GM21723 (cell line): ENCODE results near the gene MYZAP.

Experiments
- ATAC-seq: cut with Tn5 transposase; IDR thresholded peaks from one replicate; pipeline ENCODE4 v1.9.1; 2021; ENCODE audit warnings: mild to moderate bottlenecking, moderate library complexity; ENCODE audit not compliant: unreplicated experiment

Gene MYZAP

DNA sequence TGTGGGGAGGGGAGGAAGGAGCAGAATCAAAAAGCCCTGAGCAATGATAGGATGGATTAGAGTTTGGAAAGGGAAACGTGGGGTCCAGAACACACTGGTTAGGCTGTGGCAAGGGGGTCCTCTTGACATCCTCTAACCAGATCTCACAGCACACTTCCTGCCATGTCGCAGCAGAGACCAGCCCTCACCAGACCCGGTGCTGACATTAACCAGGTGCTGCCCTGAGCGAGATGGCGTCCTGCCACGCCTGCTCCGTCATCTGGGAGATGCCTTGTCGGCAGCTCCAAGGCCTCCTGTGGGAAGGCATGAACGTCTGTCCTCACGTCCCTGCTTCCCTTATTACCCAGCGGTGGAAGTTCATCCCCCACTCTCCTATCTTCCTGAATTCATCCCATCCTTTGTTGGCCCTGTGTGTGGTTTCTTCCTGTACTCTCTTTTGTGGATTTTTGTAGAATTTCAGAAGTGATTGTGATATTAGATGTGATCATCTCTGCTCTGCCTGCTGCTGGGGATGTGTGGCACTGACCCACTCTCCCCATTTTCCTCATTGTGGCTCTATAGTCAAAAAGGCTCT is 29.4 kb upstream of the MYZAP start:
- ATAC-seq, result no peak

DNA sequence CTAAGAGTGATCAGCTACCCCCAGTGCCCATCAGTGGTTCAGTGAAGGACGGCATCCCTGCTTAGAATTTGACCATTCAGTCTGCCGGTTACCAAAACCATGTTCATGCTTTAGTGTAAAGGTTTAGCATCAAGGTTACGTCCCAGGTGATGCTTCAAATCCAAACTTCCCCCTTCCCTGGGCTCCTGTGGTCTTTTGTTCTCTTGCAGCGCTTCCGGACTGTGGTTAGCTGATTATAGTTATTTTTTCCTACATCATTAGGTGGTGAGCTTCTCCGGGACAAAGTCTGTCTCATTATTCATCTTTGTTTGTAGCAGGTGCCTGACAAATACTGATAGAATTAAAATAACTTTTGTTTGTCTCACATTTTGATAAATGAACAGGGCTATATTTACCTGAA is 28.3 kb upstream of the MYZAP start:
- ATAC-seq, result no peak

DNA sequence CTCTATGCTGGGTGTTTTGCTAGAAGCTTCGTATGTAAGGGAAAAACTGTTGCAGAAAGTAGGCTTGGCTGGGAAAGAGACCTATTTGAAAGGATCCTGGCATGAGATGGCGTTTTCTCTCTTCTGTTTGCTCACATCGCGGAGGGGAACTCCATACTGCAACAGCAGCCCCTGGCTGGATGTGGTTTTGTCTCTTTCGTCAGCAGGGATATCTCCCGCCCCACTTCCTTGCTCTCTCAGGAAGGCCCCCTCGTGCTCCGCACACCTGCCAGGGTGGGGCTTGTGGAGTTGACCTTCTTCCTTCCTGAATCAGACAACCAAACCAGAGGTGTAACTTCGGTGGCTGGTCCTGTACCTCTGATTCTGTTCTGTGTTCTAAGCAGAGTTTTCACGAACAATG is 26.4 kb upstream of the MYZAP start:
- no peak for ATAC-seq

DNA sequence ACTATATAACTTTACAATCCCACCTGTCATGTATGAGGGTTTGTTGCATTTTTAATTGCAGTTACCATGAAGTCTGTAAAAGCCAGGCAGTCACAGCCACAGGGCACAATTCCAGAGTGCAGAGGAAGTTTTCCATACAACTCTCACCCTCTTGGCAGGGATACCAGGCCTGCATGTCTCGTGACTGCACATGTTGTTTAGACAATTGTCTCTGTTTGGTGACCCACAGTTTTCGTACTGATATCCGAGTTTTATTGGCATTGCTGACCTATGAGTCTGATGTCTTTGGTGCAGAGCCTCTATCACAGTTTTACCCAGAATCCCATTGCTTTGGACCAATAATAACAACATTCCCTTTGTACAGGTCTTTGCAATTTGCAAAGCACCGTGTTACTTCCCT is 24.9 kb upstream of the MYZAP start:
- no peak for ATAC-seq

DNA sequence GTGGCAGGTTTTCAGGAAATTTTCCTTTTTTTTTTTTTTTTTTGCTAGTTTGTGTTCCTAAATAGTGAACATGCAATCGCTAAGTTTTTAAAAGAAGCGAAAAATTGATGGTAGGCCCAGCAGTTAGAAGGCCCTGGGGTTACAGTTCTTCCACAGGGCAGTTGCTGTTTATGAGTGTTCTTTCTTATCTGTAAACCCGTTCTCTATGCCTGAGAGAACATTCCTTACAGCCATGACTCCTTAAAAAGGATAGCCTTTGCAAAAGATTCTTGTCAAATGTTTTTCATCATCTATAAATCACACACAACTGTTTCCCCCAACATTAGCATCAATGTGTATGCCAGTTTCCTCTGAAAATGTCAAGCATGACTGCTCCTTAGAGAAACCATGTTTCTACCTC is 23.8 kb upstream of the MYZAP start:
- ATAC-seq, result no peak

DNA sequence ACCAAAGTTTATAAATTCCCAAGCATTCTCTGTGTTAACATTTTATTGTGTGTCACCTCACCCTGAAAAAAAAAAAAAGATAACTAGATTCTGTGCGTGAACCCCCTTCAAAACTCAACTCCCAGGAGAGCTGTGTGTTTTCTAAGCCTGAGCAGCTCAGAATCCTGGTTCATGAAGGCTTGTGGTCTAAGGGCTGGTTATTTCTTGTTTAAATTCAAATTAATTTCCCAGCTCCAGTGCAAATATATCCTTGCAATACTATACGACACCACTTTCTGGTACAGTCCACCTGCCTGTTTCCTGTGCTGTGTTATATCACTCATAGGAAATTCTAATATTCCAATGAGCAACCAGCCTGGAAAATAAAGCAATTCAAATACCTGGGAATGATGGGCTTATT is 23.4 kb upstream of the MYZAP start:
- no peak for ATAC-seq

DNA sequence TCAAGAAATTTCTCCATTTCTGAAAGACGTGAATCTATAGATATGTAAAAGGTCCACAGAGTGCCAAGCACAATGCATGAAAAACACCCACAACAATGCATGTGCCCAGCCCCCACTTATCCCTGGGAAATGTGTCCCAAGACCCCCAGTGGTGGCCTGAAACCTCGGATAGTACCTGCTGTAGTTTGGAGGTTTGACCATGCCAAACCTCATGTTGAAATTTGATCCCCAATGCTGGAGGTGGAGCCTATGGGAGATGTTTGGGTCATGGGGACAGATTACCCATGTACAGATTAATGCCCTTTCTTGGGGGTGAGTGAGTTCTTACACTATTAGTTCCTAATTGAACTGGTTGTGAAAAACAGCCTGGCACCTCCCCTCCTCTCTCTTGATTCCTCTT is 21.4 kb upstream of the MYZAP start:
- no peak for ATAC-seq

DNA sequence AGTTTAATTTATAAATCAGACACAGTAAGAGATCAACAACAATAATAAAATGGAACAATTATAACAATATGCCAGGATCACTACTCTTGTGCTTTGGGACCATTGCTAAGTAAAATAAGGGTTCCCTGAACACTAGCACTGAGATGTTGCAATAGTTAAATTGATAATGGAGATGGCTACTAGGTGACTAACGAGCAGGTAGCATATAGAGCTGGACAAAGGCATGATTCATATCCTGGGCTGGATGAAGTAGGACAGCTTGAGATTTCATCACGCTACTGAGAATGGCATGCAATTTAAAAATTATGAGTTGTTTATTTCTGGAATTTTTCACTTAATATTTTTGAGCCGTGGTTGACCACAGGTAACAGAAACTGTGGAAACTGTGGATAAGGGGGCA is 20.7 kb upstream of the MYZAP start:
- no peak for ATAC-seq

DNA sequence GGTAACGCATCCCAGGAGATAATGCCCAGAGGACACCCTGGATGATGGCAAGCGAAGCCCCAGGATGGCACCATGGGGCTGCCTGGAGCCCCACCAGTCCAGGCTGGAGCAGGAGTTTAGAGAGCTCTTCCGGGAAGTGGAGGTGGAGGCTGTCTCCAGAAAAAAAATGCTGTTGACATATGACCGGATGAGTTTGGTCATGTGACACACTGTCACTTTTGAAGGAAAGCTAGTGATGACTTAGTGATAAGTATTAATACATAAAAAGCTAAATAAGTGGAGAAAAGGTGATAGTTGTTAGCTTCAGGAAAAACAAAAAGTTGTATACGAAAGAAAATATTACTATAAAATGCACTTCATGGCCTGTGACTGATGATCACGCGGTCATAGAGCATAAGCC is 20.0 kb upstream of the MYZAP start:
- ATAC-seq, result no peak

DNA sequence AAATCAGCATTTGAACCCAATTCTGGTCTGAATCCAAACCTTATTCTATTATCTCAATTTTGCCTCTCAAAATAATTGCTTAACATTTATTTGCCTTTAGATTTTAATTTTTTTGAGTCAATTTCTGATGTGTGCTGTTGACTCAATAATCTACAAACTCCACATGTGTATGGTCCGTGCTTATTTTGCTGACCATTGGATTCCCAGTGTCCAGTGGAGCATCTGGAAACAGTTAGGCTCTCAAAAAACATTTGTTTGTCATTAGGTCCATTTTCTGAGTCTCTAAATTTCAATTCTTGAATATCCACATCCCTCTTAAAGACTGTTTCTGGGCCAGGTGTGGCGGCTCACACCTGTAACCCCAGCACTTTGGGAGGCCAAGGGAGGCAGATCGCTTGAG is 19.2 kb upstream of the MYZAP start:
- no peak for ATAC-seq

DNA sequence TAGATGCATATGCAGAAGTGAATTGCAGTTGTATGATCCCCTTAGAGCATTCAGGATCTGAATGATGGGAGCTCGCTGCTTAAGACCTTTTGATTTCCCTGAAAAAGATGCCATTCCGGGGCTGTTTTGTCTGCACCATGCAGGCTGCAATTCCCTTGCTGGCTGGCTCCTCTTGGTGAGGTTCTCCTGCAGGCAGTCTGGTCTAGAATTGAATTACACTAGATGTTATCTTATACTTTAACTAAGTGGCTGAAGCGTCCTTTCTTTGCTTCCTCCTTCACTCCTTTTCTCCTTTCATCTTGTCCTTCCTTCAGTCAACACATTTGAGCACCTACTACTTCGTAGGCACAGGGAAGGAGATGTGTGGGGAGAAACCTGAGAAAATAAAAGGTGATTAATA is 18.6 kb upstream of the MYZAP start:
- ATAC-seq, result no peak

DNA sequence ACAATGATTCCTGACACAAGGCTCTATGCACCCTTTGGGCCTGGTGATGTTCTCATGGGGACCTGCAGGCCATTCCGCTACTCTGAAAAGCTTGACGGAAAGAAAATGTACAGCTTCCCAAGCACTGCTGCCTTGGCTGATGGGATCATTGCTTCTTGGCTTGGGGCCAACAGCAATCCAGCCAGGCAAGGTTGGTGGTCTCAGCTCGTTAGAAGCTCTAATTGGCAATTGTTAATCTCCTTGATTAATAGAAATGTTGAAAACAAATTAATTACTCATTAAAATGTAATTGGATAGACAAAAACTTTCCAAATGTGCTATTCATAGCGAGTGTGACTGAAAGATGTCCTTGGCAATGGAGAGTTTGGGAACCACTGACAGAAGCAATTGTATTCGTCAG is 16.3 kb upstream of the MYZAP start:
- no peak for ATAC-seq

DNA sequence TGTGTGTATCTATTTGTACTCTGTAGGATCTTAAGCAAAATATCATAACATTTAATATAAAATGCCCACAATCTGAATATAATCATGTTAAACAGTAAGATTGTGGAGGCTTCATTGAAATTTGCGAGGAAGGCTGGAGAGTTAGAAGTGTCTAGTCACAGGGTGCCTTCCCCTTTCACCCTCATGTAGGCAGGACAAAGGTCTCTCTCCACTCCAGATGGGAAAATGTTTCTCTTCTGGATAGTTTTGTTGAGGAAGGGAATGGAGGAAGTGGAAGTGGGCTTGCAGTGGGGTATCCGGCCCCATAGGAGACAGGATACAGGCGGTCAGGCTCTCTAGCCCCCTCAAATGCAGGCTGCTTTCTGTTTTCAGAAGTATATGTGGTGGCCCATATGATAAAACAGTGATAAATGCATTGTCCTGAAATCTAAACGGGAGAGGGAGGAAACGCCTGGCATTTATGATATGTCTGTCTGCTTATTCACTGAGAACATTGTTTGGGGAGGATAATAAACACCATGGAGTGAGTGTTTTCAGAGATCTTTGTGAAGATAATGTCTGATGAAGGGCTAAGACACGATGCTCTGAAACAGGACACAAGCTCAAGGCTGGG is 13.3 kb upstream of the MYZAP start:
- no peak for ATAC-seq

DNA sequence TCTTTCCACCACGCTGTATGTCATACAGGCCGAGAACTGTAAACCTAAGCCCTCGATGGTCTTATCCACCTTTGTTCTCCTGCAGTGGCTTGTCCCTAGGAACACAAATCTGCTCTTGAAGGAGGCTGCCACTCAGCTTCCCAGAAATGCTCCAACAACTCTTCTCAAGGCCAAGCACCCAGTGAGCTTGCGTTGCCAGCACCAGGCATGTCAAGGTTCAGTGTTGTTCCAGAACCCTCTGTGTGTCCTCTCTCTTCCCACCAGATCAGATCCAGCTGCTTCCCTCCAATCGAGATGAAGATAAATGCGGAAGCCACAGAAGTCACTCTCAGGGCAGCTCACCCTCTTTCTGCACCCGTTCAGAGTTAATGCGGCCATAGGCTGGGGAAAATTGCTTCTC is 11.3 kb upstream of the MYZAP start:
- no peak for ATAC-seq

DNA sequence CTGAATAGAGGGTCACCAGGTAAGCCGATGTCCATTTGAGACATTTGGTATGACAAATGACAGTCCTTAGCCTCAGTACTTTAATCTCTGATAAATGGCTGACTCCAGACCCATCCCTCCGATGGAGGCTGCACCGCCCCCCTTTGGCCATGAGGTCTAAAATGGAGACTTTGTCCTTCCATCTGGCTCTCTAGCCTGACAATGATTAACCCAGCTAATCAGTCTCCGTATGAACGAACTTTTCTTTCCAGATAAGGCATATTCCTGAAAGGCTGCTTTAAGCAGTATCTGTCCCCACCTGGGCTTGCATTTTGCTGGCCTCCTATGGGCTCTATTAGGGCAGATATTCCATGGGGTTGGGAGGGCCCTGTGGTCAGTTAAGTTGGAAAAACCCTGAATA is 10.8 kb upstream of the MYZAP start:
- no peak for ATAC-seq

DNA sequence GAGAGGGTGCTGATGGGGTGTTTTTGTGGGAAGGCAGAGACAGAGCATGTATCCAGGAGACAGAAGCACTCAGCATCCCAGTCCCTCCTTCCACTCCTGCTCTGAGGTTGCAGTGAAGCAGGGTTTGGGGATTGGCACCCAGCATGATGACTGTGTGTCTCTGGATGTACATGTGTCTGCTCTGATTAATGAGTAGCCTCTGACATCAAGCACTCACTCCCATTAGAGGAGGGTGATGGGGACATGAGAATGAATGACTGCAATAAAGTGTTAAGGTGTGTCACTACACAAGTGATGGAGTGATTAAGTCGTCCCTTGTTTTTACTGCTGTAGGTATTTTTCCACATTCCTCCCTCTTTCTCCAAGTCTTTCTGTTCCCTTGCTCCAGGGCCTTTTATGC is 9.6 kb upstream of the MYZAP start:
- no peak for ATAC-seq

DNA sequence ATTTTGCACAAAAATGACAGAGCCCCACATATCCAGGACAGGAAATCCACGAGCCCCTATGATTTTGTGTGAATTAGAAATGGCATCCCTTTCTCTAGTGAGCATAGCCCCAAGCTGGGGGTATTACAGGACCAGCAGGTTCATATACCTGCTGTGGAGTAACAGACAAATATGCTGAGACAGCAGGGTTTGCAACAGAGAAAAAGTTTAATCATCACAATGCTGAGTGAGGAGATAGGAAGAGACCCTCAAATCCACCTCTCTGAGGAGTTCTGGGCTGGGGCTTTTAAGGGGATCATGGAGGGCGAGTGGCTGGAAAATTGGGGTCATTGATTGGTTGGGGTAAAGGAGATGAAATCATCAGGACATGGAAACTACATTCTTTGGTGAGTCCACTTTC is 8.4 kb upstream of the MYZAP start:
- ATAC-seq, result no peak

DNA sequence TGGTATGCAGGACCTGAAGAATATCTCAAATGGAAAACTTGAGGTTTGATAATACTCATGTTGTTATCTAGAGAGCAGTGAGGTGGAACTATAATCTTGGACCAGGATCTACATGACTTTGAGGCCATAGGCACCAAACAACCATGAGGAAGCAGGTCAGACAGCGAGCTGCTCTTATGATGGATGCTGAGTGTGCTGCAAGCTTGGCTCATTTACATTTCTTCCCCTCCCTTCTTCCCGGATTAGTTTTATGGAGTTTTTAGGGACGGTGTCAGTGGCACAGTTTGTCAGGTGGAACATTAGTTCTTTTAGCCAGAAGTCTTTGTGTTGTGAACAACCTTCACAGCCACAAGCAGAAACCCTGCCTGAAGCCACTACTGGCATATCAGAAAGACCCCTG is 8.0 kb upstream of the MYZAP start:
- ATAC-seq, result no peak

DNA sequence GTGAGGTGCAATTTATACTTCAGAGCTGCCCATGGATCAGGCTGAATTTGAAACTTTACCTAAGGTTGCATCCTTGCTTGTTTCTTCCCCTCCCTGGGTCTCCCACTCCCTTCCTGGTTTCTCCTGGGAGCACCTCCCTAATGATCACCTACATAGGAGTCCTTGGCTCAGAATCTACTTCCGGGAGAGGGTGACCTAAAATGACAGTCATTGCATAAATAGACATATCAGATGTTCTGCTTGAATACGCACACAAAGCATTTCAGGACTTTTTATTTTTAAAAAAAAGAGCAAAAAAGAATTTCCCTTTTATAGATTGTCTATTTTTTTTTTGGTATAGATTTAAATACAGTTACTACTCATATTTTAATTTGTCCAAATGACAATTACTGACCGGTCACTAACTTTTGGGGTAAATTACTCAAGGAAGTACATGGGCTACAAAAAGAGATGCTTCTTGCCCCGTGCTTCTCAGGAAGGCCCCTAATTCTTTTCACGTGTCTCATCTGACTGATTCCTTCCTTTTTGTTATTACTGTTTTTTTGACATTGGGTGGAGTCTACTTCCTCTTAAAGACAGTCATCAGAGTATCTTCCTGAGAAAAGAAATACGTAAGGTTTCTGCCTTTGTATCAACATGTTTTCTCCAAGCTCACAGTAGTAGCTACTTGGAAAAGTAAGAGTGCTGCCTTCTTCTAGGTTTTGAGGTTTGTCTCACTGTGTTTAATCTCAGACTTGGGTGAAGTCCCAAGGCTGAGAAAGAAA is 4.9 kb upstream of the MYZAP start:
- ATAC-seq, result no peak

DNA sequence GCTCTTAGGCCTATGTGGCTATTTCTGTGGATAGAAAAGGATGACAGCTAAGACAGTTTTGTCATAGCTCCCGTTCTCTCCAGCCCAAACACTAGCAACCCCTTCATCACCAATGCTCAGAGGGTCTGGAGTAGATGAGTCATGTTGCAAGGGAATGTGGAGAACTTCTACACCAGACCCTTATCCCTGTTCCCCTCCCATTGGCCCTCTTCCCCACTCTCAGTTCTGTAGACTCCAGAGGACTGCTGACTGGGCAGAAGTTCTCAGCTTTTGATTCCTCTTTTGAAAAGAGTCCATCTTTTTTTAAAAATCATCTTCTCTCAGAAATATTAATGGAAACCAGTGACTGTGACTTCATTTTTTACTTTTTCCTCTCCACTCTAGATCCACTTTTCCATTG is 2.4 kb upstream of the MYZAP start:
- no peak for ATAC-seq

DNA sequence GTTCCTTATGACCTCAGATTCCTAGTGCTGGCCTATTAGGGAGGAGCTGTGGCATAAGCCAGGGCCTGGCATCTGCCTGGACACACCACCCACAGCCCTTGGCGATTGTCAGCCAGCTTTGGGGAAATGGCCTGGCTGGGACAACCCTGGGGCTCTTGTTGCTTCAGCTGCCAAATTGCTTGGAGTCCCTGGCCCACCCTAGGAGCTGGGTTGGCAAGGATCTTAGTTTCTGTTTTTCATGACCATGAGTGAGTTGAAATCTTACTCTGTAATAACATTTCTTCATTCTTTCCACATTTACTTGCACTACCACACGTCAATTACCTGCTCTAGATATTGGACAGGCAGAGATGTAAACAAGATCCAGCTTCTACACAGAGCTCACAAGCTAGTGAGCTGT is 1.9 kb upstream of the MYZAP start:
- no peak for ATAC-seq

DNA sequence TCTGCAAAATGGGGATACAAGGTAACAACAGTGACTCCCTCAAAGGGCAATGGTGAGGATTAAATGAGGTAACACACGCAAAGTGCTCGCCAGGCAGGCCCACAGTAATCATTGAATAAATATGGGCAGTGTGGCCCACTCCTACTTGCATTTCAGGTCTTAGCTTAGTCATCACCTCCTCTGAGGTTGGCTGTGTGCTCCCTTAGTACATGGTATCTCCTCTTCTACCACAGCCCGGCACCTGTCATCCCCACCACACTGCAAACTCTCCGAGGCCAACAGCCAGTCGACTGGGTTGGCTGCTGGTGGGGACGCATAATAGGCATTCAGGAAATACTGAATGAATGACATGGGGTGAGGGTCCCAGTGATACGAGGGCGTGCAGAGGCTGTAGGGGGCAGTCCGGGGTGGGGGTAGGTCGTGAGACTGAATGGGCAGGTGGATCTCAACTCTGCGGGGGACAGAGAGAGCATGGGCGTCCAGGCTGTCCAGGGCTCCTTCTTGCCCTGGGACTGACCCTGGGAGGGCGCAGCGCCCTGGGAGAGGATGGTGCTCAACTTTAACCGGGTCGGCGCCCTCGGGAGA is 375 bp upstream of the MYZAP start:
- no peak for ATAC-seq
